Measurements from ENCODE around the gene CIC.
"Not testable (repeated sequence)": the region's sequence is repeated elsewhere in the genome, so short reads cannot be mapped to it uniquely, and the experiment has no call there.

Gene CIC

GRCh38 chr19:42255766-42256745, 13.0 kb upstream of the CIC start:
- DNase-seq: peak; percentile 33

- DNase-seq: not testable (repeated sequence)
Observed at GRCh38 chr19:42257842-42258241, 11.2 kb upstream of the CIC start.

GRCh38 chr19:42261763-42262162, 7.3 kb upstream of the CIC start:
- no peak for DNase-seq

- not testable (repeated sequence) for DNase-seq
Observed at GRCh38 chr19:42266105-42266504, 2.9 kb upstream of the CIC start.

- not testable (repeated sequence) for DNase-seq
Observed at GRCh38 chr19:42266928-42267603, 2.0 kb upstream of the CIC start.

- no peak for DNase-seq
Observed at GRCh38 chr19:42267644-42268141, 1.4 kb upstream of the CIC start.

- peak; percentile 99 for DNase-seq
Observed at GRCh38 chr19:42268142-42268703, 829 bp upstream of the CIC start.

GRCh38 chr19:42269478-42270345, 660 bp downstream of the CIC start:
- DNase-seq: no peak

GRCh38 chr19:42270346-42271044, 1.4 kb downstream of the CIC start:
- DNase-seq: no peak

GRCh38 chr19:42271045-42271419, 2.0 kb downstream of the CIC start:
- DNase-seq: no peak

GRCh38 chr19:42271861-42272534, 2.9 kb downstream of the CIC start:
- no peak for DNase-seq

GRCh38 chr19:42272535-42272897, 3.5 kb downstream of the CIC start:
- DNase-seq: no peak

- no peak for DNase-seq
Observed at GRCh38 chr19:42272989-42273406, 3.9 kb downstream of the CIC start.

GRCh38 chr19:42273407-42274064, 4.5 kb downstream of the CIC start:
- DNase-seq: no peak

GRCh38 chr19:42274065-42274682, 5.1 kb downstream of the CIC start:
- no peak for DNase-seq

GRCh38 chr19:42275103-42275502, 6.1 kb downstream of the CIC start:
- no peak for DNase-seq

- no peak for DNase-seq
Observed at GRCh38 chr19:42275517-42275916, 6.5 kb downstream of the CIC start.

GRCh38 chr19:42276284-42276683, 7.2 kb downstream of the CIC start:
- no peak for DNase-seq

- DNase-seq: no peak
Observed at GRCh38 chr19:42276821-42277220, 7.8 kb downstream of the CIC start.

- DNase-seq: no peak
Observed at GRCh38 chr19:42277821-42278451, 8.9 kb downstream of the CIC start.
